Vagina (tissue), 2 donors: Measurements from ENCODE around the gene MX2.

Source experiments
- CTCF ChIP-seq, 3 experiments: fragments of 450-650 bp in 2 of 3; fragments of 200-600 bp in 1 of 3; sonication (generic) in 1 of 3; IDR thresholded peaks; one replicate each; pipeline ENCODE4 v1.5.1; 2017 to 2019; ENCODE audit warnings: antibody characterized with exemption in 3 of 3, mild to moderate bottlenecking in 2 of 3, moderate library complexity in 2 of 3
- POLR2A ChIP-seq, 2 donors: fragments of 450-650 bp; IDR thresholded peaks; one replicate each; pipeline ENCODE4 v1.6.1; 2017; ENCODE audit warnings: antibody characterized with exemption in 2 of 2, mild to moderate bottlenecking in 2 of 2, moderate library complexity in 2 of 2
- POLR2AphosphoS5 ChIP-seq, 2 donors: sonication (generic); formaldehyde crosslinking; IDR thresholded peaks; one replicate each; pipeline ENCODE4 v1.9.0; 2017; ENCODE audit warnings: antibody characterized with exemption in 2 of 2, mild to moderate bottlenecking in 2 of 2, low read depth in 1 of 2; ENCODE audit not compliant: insufficient read depth in 1 of 2

GRCh38 chr21:41346758-41347157, 15.1 kb upstream of the MX2 start:
- TF ChIP-seq CTCF (IDR thresholded peaks at IDR 0.05) = no peak
- TF ChIP-seq POLR2AphosphoS5 (IDR thresholded peaks at IDR 0.05; ENCODE audit: insufficient read depth in 1 of 2, low read depth in 1 of 2) = no peak
- no peak for TF ChIP-seq POLR2A (IDR thresholded peaks at IDR 0.05)
